Pancreas (tissue), 10 donors: Measurements from ENCODE around the gene TGFB2. TPM values are rescaled to one million over a fixed set of nuclear protein-coding genes. Genes with fewer than 3 reads are reported as not detected.

ENCODE experiments used
- ATAC-seq, 4 donors: fragments of 200-7000 bp; cut with Tn5 transposase; one replicate each; pipeline versions ENCODE4 v1.8.0 to v1.9.1; 2020; ENCODE audit warnings: mild to moderate bottlenecking in 4 of 4, moderate library complexity in 4 of 4
- DNase-seq, 6 donors: peaks; one replicate each; pipeline ENCODE4 v3.0.0-alpha.2; 2020
- FAIRE-seq: peaks from 2 replicates; lab custom pipeline; 2012; peaks lifted over from hg19 to GRCh38; lab: Jason Lieb, UNC
- H3K27ac ChIP-seq, 4 donors: fragments of 200-600 bp; sonication (generic); 1 replicate in 3 of 4; 2 replicates in 1 of 4; pipeline versions ENCODE4 v1.5.0 to v1.8.0; 2020
- H3K27me3 ChIP-seq, 4 donors: fragments of 200-600 bp; one replicate each; pipeline ENCODE4 v1.8.0; 2021
- H3K36me3 ChIP-seq, 3 donors: fragments of 200-600 bp; sonication (generic) in 1 of 3; one replicate each; pipeline versions ENCODE4 v1.5.0 to v1.8.0; 2020 to 2021
- H3K4me1 ChIP-seq, 3 donors: fragments of 200-600 bp; one replicate each; pipeline ENCODE4 v1.8.0; 2021
- H3K4me3 ChIP-seq, 4 donors: fragments of 200-600 bp; sonication (generic) in 2 of 4; one replicate each; pipeline versions ENCODE4 v1.5.0 to v1.8.0; 2020 to 2021
- H3K9me3 ChIP-seq, 4 donors: fragments of 200-600 bp; one replicate each; pipeline ENCODE4 v1.8.0; 2021
- CTCF ChIP-seq, 4 donors: fragments of 200-600 bp; sonication (generic) in 3 of 4; IDR thresholded peaks; one replicate each; pipeline versions ENCODE4 v1.5.0 to v1.8.0; 2021; ENCODE audit warnings: antibody characterized with exemption in 4 of 4
- WGBS, 2 donors: extraction: QIAGEN DNeasy Blood & Tissue Kit; methylation state at CpG; one replicate each; pipeline ENCODE4 v1.1.7; 2013; 5-methylcytosine and 5-hydroxymethylcytosine counted together
- intact Hi-C, 3 donors: fragments of 100-400 bp; cut with DNase I; formaldehyde crosslinking; loops; one replicate each; pipeline versions ENCODE4 v1.11.1 to v1.14.2; 2022
- polyA plus RNA-seq, 2 donors: library from polyadenylated mRNA; stranded (reverse); fragments of 200-250 nt; gene quantifications; one replicate each; pipeline ENCODE4 v1.2.3, GENCODE V29; 2013
- total RNA-seq, 6 donors: library from RNA; stranded (reverse); fragmentation: NEBNext Ultra II Directional in 4 of 6; extraction: Animal tissue kit (Norgen Biotek cat#: 25700) in 4 of 6; gene quantifications; one replicate each; pipeline versions ENCODE4 v1.2.1 to v1.2.4, GENCODE V29; 2021 to 2023
- donor health status: healthy with polysubstance abuse.
- donor health status: DM: no; HTN: no; CAD: no; lungs with moderate emphysema.
- donor health status: DM: no; HTN: no; CAD: no.
- donor health status: control.
- donor health status: control.
- donor health status: Bipolar disorder and iron deficiency.
- donor health status: DM: yes; HTN: yes; CAD: no.
- donor health status: DM: no; HTN: no; CAD: no.
- donor health status: DM: no; HTN: no; CAD: no.
- donor health status: DM: yes; HTN: yes; CAD: no.

TGFB2 gene
- total and polyA plus RNA-seq, 8 donors = 1.6 to 20.3 (median 2.9) TPM

GRCh38 chr1:218466341-218467010 lies 121.3 kb downstream of the TGFB2 start:
- Histone ChIP-seq H3K9me3 (no peaks in the 10 kb centered on the region), H3K27me3 (no peaks in the 10 kb centered on the region), H3K4me3 (no peak overlapping the region), H3K36me3 (no peaks in the 10 kb centered on the region), H3K4me1 (no peaks in the 10 kb centered on the region), H3K27ac (no peak overlapping the region)
- intact Hi-C loops = no loop called here
- DNase-seq = no peak
- FAIRE-seq = no peak
- no peak for ATAC-seq
- WGBS, 2 donors = 74 to 81% methylated on average over 6 of the region's 6 CpGs
- no peak for TF ChIP-seq CTCF (IDR thresholded peaks at IDR 0.05)

- intact Hi-C loops = no loop called here
- 67% methylated on average over 8 of the region's 8 CpGs for WGBS, 2 donors
- DNase-seq (no peak), FAIRE-seq (no peak), ATAC-seq (no peak)
- Histone ChIP-seq H3K36me3 (no peaks in the 10 kb centered on the region), H3K27me3 (no peaks in the 10 kb centered on the region), H3K4me3 (no peak overlapping the region), H3K27ac (no peak overlapping the region), H3K9me3 (no peaks in the 10 kb centered on the region), H3K4me1 (no peaks in the 10 kb centered on the region)
- no peak for TF ChIP-seq CTCF (IDR thresholded peaks at IDR 0.05)
These were observed 122.3 kb downstream of the TGFB2 start for GRCh38 chr1:218467101-218468072.

GRCh38 chr1:218468711-218469110 lies 123.6 kb downstream of the TGFB2 start:
- Histone ChIP-seq H3K4me3 (no peak overlapping the region), H3K36me3 (no peaks in the 10 kb centered on the region), H3K9me3 (no peaks in the 10 kb centered on the region), H3K27me3 (no peaks in the 10 kb centered on the region), H3K27ac (no peak overlapping the region), H3K4me1 (no peaks in the 10 kb centered on the region)
- DNase-seq (no peak), FAIRE-seq (no peak), ATAC-seq (peak in 2 of 4 donors; percentile 40 to 58)
- intact Hi-C loops = no loop called here
- TF ChIP-seq CTCF (IDR thresholded peaks at IDR 0.05) = no peak
- 89 to 94% methylated on average over 4 of the region's 4 CpGs for WGBS, 2 donors

- intact Hi-C loops = no loop called here
- no peak overlapping the region for H3K4me3 ChIP-seq
- no peaks in the 10 kb centered on the region for H3K36me3 ChIP-seq
- H3K27me3 ChIP-seq = no peaks in the 10 kb centered on the region
- DNase-seq (no peak), FAIRE-seq (no peak), ATAC-seq (no peak)
- H3K9me3 ChIP-seq = no peaks in the 10 kb centered on the region
- no peaks in the 10 kb centered on the region for H3K4me1 ChIP-seq
- H3K27ac ChIP-seq = no peak overlapping the region
- TF ChIP-seq CTCF (IDR thresholded peaks at IDR 0.05) = no peak
- WGBS, 2 donors = 66 to 69% methylated on average over 1 of the region's 1 CpG
These were observed 127.7 kb downstream of the TGFB2 start for GRCh38 chr1:218472885-218473284.
